Endothelial cell of umbilical vein (primary cell): Measurements from ENCODE around the gene GNAS.

ENCODE experiments used
- CTCF ChIP-seq, 2 donors: IDR thresholded peaks; 1 replicate in 1 of 2; 2 replicates in 1 of 2; pipeline ENCODE4 v1.5.1; 2011; ENCODE audit warnings: low read length in 2 of 2, mild to moderate bottlenecking in 2 of 2, moderate library complexity in 2 of 2, control low read depth in 1 of 2, inconsistent platforms in 1 of 2, low read depth in 1 of 2; ENCODE audit not compliant: insufficient read depth in 1 of 2; ENCODE audit errors: extremely low read depth in 1 of 2
- EZH2 ChIP-seq: IDR thresholded peaks from 2 replicates; pipeline ENCODE4 v1.6.1; 2012; ENCODE audit warnings: borderline replicate concordance, low read depth, mild to moderate bottlenecking, moderate library complexity, low read length, inconsistent platforms; ENCODE audit not compliant: severe bottlenecking
- FOS ChIP-seq: IDR thresholded peaks from 2 replicates; pipeline ENCODE4 v1.6.1; 2011; ENCODE audit warnings: mild to moderate bottlenecking, low read length, moderate library complexity, borderline replicate concordance; ENCODE audit not compliant: insufficient read depth
- MAX ChIP-seq: IDR thresholded peaks from 2 replicates; pipeline ENCODE4 v1.6.1; 2011; ENCODE audit not compliant: insufficient read depth, insufficient read length
- POLR2A ChIP-seq: IDR thresholded peaks from 2 replicates; pipeline ENCODE4 v1.6.1; 2012; ENCODE audit warnings: low read depth, mild to moderate bottlenecking, control low read depth, low read length
- POLR2AphosphoS5 ChIP-seq: IDR thresholded peaks from 2 replicates; pipeline ENCODE4 v1.6.1; 2012; ENCODE audit warnings: low read depth, mild to moderate bottlenecking, control low read depth, low read length, moderate library complexity; ENCODE audit not compliant: insufficient read depth

DNA sequence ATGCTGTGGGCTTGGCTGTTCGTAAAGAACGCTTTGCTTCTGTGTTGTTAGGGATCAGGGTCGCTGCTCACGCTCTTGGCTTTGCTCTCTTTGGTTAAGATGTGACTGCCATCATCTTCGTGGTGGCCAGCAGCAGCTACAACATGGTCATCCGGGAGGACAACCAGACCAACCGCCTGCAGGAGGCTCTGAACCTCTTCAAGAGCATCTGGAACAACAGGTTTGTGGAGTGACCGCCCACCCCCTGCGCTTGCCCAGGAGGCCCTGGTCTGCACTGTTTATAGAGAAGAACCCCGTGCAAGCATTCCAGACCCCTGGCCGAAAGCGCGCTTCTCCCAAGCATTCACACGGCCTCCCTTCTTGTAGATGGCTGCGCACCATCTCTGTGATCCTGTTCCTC lies 57.1 kb downstream of the GNAS start:
- TF ChIP-seq CTCF (IDR thresholded peaks at IDR 0.05; ENCODE audit: extremely low read depth in 1 of 2, insufficient read depth in 1 of 2, low read depth in 1 of 2, low read length in 2 of 2) = no peak
- TF ChIP-seq EZH2 = no peak
- no peak for TF ChIP-seq POLR2A
- TF ChIP-seq MAX = no peak
- TF ChIP-seq POLR2AphosphoS5 = no peak
- no peak for TF ChIP-seq FOS
